H9 (cell line): ENCODE measurements around the gene TLR8. TPM values are rescaled to one million over a fixed set of nuclear protein-coding genes. Genes with fewer than 3 reads are reported as not detected.

Experiments
- DNase-seq: peaks from one replicate; pipeline ENCODE4 v3.0.0-alpha.2; 2017
- H2AFZ ChIP-seq: one replicate; pipeline ENCODE4 v1.6.1; 2013; ENCODE audit warnings: mild to moderate bottlenecking, low read length, control low read depth, moderate library complexity
- H2AK5ac ChIP-seq: 2 replicates; pipeline ENCODE4 v1.6.1; 2013; ENCODE audit warnings: low read length, control low read depth, mixed read lengths; ENCODE audit not compliant: insufficient read length
- H2BK120ac ChIP-seq: one replicate; pipeline ENCODE4 v1.6.1; 2013; ENCODE audit warnings: low read depth, mild to moderate bottlenecking, low read length, control low read depth, inconsistent platforms; ENCODE audit not compliant: poor library complexity, severe bottlenecking
- H2BK12ac ChIP-seq: 2 replicates; pipeline ENCODE4 v1.6.1; 2013; ENCODE audit warnings: low read length, control low read depth, mixed read lengths, low read depth; ENCODE audit not compliant: insufficient read length
- H2BK15ac ChIP-seq: 2 replicates; pipeline ENCODE4 v1.6.1; 2013; ENCODE audit warnings: low read depth, low read length, control low read depth
- H2BK20ac ChIP-seq: one replicate; pipeline ENCODE4 v1.6.1; 2013; ENCODE audit warnings: low read depth, mild to moderate bottlenecking, low read length, control low read depth, inconsistent platforms; ENCODE audit not compliant: poor library complexity, severe bottlenecking
- H2BK5ac ChIP-seq: 2 replicates; pipeline ENCODE4 v1.6.1; 2013; ENCODE audit warnings: low read length, control low read depth, mixed read lengths; ENCODE audit not compliant: insufficient read length
- H3K14ac ChIP-seq: 2 replicates; pipeline ENCODE4 v1.6.1; 2013; ENCODE audit warnings: low read length, control low read depth; ENCODE audit not compliant: insufficient read depth
- H3K18ac ChIP-seq: 2 replicates; pipeline ENCODE4 v1.6.1; 2013; ENCODE audit warnings: low read depth, mild to moderate bottlenecking, mixed read lengths, low read length, control low read depth; ENCODE audit not compliant: insufficient read length
- H3K23ac ChIP-seq: 2 replicates; pipeline ENCODE4 v1.6.1; 2013; ENCODE audit warnings: low read length, control low read depth, mixed read lengths, low read depth; ENCODE audit not compliant: insufficient read length
- H3K23me2 ChIP-seq: 2 replicates; pipeline ENCODE4 v1.6.1; 2013; ENCODE audit warnings: low read depth, mild to moderate bottlenecking, mixed read lengths, low read length, control low read depth; ENCODE audit not compliant: insufficient read length, poor library complexity, severe bottlenecking
- H3K27ac ChIP-seq: 2 replicates; pipeline ENCODE4 v1.5.1; 2013; ENCODE audit warnings: low read length, control low read depth, mixed read lengths, low read depth; ENCODE audit not compliant: insufficient read length
- H3K27me3 ChIP-seq: 2 replicates; pipeline ENCODE4 v1.6.1; 2013; ENCODE audit warnings: low read length, control low read depth, inconsistent platforms; ENCODE audit not compliant: insufficient read depth
- H3K4ac ChIP-seq: 2 replicates; pipeline ENCODE4 v1.6.1; 2013; ENCODE audit warnings: low read depth, mild to moderate bottlenecking, control low read depth, inconsistent platforms, low read length, moderate library complexity
- H3K4me1 ChIP-seq: 2 replicates; pipeline ENCODE4 v1.6.1; 2013; ENCODE audit warnings: low read length, control low read depth, inconsistent platforms; ENCODE audit not compliant: insufficient read depth
- H3K4me2 ChIP-seq: 2 replicates; pipeline ENCODE4 v1.6.1; 2013; ENCODE audit warnings: low read length, control low read depth, mixed read lengths; ENCODE audit not compliant: insufficient read length, insufficient read depth
- H3K56ac ChIP-seq: 2 replicates; pipeline ENCODE4 v1.6.1; 2013; ENCODE audit warnings: low read depth, mild to moderate bottlenecking, mixed read lengths, low read length, control low read depth; ENCODE audit not compliant: insufficient read length
- H3K79me1 ChIP-seq: 2 replicates; pipeline ENCODE4 v1.6.1; 2013; ENCODE audit warnings: low read depth, mild to moderate bottlenecking, moderate library complexity, low read length, control low read depth, inconsistent platforms; ENCODE audit not compliant: insufficient read depth, poor library complexity, severe bottlenecking
- H3K79me2 ChIP-seq: 2 replicates; pipeline ENCODE4 v1.6.1; 2013; ENCODE audit warnings: low read length, control low read depth, inconsistent platforms; ENCODE audit not compliant: insufficient read depth
- H3K9ac ChIP-seq: 2 replicates; pipeline ENCODE4 v1.6.1; 2013; ENCODE audit warnings: low read length, control low read depth, mixed read lengths; ENCODE audit not compliant: insufficient read length; ENCODE audit errors: extremely low read depth
- H3K9me3 ChIP-seq: one replicate; pipeline ENCODE4 v1.6.1; 2013; ENCODE audit warnings: low read depth, low read length, inconsistent platforms; ENCODE audit not compliant: control insufficient read depth
- H3T11ph ChIP-seq: one replicate; pipeline ENCODE4 v1.6.1; 2013; ENCODE audit warnings: mild to moderate bottlenecking, low read length, control low read depth, inconsistent platforms
- H4K20me1 ChIP-seq: one replicate; pipeline ENCODE4 v1.6.1; 2013; ENCODE audit not compliant: control insufficient read depth, insufficient read length, insufficient read depth
- H4K5ac ChIP-seq: 2 replicates; pipeline ENCODE4 v1.6.1; 2013; ENCODE audit warnings: low read depth, mild to moderate bottlenecking, mixed read lengths, low read length, control low read depth; ENCODE audit not compliant: insufficient read length
- H4K8ac ChIP-seq: replicated peaks from 2 replicates; pipeline ENCODE4 v1.6.1; 2013; ENCODE audit warnings: low read length, control low read depth, mixed read lengths, low read depth; ENCODE audit not compliant: insufficient read length
- H4K91ac ChIP-seq: 2 replicates; pipeline ENCODE4 v1.6.1; 2013; ENCODE audit warnings: low read depth, mild to moderate bottlenecking, moderate library complexity, mixed read lengths, low read length, control low read depth; ENCODE audit not compliant: insufficient read length
- H3K27ac Mint-ChIP-seq, 3 experiments: 2 replicates in 2 of 3; 3 replicates in 1 of 3; pipeline ENCODE4 v1.8.0; 2020 to 2021; ENCODE audit warnings: mixed read lengths in 3 of 3, mild to moderate bottlenecking in 1 of 3, moderate library complexity in 1 of 3
- H3K27me3 Mint-ChIP-seq: 2 replicates; pipeline ENCODE4 v1.8.0; 2021; ENCODE audit warnings: low read depth, mild to moderate bottlenecking, moderate library complexity, mixed read lengths
- H3K36me3 Mint-ChIP-seq, 3 experiments: 2 replicates in 2 of 3; 3 replicates in 1 of 3; pipeline ENCODE4 v1.8.0; 2020 to 2021; ENCODE audit warnings: low read depth in 3 of 3, mixed read lengths in 3 of 3; ENCODE audit not compliant: insufficient read depth in 1 of 3
- H3K4me1 Mint-ChIP-seq, 2 experiments: 2 replicates each; pipeline ENCODE4 v1.8.0; 2020; ENCODE audit warnings: mixed read lengths in 2 of 2
- H3K4me3 Mint-ChIP-seq, 2 experiments: 2 replicates in 1 of 2; 3 replicates in 1 of 2; pipeline ENCODE4 v1.8.0; 2020 to 2021; ENCODE audit warnings: mild to moderate bottlenecking in 2 of 2, mixed read lengths in 2 of 2, moderate library complexity in 1 of 2
- H3K9me3 Mint-ChIP-seq, 2 experiments: 2 replicates in 1 of 2; 3 replicates in 1 of 2; pipeline ENCODE4 v1.8.0; 2020; ENCODE audit warnings: mild to moderate bottlenecking in 2 of 2, mixed read lengths in 2 of 2, moderate library complexity in 1 of 2
- WGBS: extraction: QIAGEN DNeasy Blood & Tissue Kit; methylation state at CpG from one replicate; pipeline ENCODE4 v1.1.7; 2013; ENCODE audit warnings: missing lambda C conversion rate, low lambda C conversion rate, mixed read lengths; ENCODE audit not compliant: insufficient read length; ENCODE audit errors: extremely low coverage; 5-methylcytosine and 5-hydroxymethylcytosine counted together
- total RNA-seq: library from RNA; stranded (reverse); gene quantifications from 2 replicates; pipeline ENCODE4 v1.2.1, GENCODE V29; 2021
- TF ChIP-seq, protein P1 (sequence below): fragments of 200-600 bp; sonication (generic); conservative IDR thresholded peaks from 3 replicates; pipeline ENCODE4 v1.8.0; 2021; ENCODE audit warnings: antibody characterized with exemption, mild to moderate bottlenecking

TLR8 gene
- total RNA-seq, 1 experiment from 2014 or later: not detected

GRCh38 chrX:12930150-12930549, 23.7 kb downstream of the TLR8 start:
- no peak overlapping the region for H3K4ac ChIP-seq

More at GRCh38 chrX:12930150-12930549, 23.7 kb downstream of the TLR8 start:
- Histone ChIP-seq H4K8ac (no peak overlapping the region), H3K79me1 (no peaks in the 10 kb centered on the region), H3K23ac (no peak overlapping the region), H2BK5ac (no peak overlapping the region), H2AK5ac (no peak overlapping the region), H2BK15ac (no peak overlapping the region), H3K18ac (no peak overlapping the region), H2AFZ (no peak overlapping the region), H2BK20ac (no peak overlapping the region), H3K27me3 (no peaks in the 10 kb centered on the region), H4K5ac (no peak overlapping the region), H3K9ac (no peak overlapping the region), H4K91ac (no peak overlapping the region), H2BK12ac (no peak overlapping the region), H3T11ph (no peak overlapping the region), H3K79me2 (no peaks in the 10 kb centered on the region), H3K4me1 (no peaks in the 10 kb centered on the region), H3K23me2 (no peaks in the 10 kb centered on the region), H3K56ac (no peak overlapping the region), H2BK120ac (no peak overlapping the region), H3K9me3 (peaks cover 13% of the 10 kb centered on the region), H4K20me1 (no peaks in the 10 kb centered on the region), H3K14ac (no peak overlapping the region), H3K27ac (no peak overlapping the region), H3K4me2 (no peak overlapping the region)
- Mint-ChIP-seq H3K36me3 (peaks cover 2 to 13% (median 9%) of the 10 kb centered on the region in 3 experiments; a peak in 5 of 7 replicates), H3K4me1 (no peaks in the 10 kb centered on the region), H3K27me3 (no peaks in the 10 kb centered on the region; the same call in 1 of the 2 replicates), H3K9me3 (peaks cover 66 to 69% of the 10 kb centered on the region in 2 experiments), H3K27ac (no peak overlapping the region), H3K4me3 (no peak overlapping the region)
- TF ChIP-seq, protein P1, sequence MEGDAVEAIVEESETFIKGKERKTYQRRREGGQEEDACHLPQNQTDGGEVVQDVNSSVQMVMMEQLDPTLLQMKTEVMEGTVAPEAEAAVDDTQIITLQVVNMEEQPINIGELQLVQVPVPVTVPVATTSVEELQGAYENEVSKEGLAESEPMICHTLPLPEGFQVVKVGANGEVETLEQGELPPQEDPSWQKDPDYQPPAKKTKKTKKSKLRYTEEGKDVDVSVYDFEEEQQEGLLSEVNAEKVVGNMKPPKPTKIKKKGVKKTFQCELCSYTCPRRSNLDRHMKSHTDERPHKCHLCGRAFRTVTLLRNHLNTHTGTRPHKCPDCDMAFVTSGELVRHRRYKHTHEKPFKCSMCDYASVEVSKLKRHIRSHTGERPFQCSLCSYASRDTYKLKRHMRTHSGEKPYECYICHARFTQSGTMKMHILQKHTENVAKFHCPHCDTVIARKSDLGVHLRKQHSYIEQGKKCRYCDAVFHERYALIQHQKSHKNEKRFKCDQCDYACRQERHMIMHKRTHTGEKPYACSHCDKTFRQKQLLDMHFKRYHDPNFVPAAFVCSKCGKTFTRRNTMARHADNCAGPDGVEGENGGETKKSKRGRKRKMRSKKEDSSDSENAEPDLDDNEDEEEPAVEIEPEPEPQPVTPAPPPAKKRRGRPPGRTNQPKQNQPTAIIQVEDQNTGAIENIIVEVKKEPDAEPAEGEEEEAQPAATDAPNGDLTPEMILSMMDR: no peak
- no peak for DNase-seq
- WGBS: no CpG with 5 or more reads among the region's 2 CpGs
